Left ventricle myocardium inferior (tissue), 1 donor: ENCODE data around the gene ABLIM2. TPM values are rescaled to one million over a fixed set of nuclear protein-coding genes. Genes with fewer than 3 reads are reported as not detected.

ENCODE experiments used
- DNase-seq: peaks from one replicate; pipeline ENCODE4 v3.0.0-alpha.2; 2020
- H3K27ac ChIP-seq: fragments of 200-600 bp; replicated peaks from 2 replicates; pipeline ENCODE4 v1.8.0; 2021
- H3K27me3 ChIP-seq: fragments of 200-600 bp; 2 replicates; pipeline ENCODE4 v1.8.0; 2021; ENCODE audit warnings: low read depth
- H3K36me3 ChIP-seq: fragments of 200-600 bp; 2 replicates; pipeline ENCODE4 v1.8.0; 2021
- H3K4me1 ChIP-seq: fragments of 200-600 bp; 2 replicates; pipeline ENCODE4 v1.8.0; 2021
- H3K4me3 ChIP-seq: fragments of 200-600 bp; 2 replicates; pipeline ENCODE4 v1.8.0; 2021; ENCODE audit warnings: mild to moderate bottlenecking, moderate library complexity
- H3K9me3 ChIP-seq: fragments of 200-600 bp; replicated peaks from 2 replicates; pipeline ENCODE4 v1.8.0; 2021
- intact Hi-C: fragments of 100-400 bp; cut with micrococcal nuclease; formaldehyde crosslinking; loops from one replicate; pipeline ENCODE4 v1.11.0; 2022
- total RNA-seq: library from RNA; stranded (reverse); fragmentation: NEBNext Ultra II Directional; extraction: Animal tissue kit (Norgen Biotek cat#: 25700); gene quantifications from one replicate; pipeline ENCODE4 v1.2.1, GENCODE V29; 2021
- TF ChIP-seq, protein P1 (sequence below): fragments of 200-600 bp; IDR thresholded peaks from 2 replicates; pipeline ENCODE4 v1.8.0; 2021; ENCODE audit warnings: antibody characterized with exemption, mild to moderate bottlenecking, borderline replicate concordance
- donor health status: DM: no; HTN: yes; CAD: no; lungs with severe emphysema.

ABLIM2 gene
- total RNA-seq, 1 donor from 2014 or later = 43.5 TPM

DNA sequence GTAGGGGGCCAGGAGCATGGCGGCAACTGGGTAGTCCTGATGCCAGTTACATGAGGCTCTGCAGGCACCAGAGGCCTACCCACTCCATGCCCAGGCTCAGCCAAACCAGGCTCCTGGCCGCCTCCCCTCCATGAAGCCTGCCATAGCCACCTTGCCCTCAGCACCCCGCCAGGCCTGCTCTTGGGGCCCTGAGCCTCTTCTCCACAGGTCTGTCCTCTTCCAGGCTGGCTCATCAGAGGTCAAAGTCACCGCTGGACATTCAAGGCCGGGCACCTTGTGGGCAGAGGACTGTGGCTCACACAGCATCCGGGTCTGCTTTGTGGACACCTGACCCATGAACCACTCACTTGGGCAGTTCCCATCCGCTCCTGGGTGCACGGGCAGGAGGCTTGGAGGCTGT lies 158.9 kb downstream of the ABLIM2 start:
- H3K4me3 ChIP-seq = no peak overlapping the region
- H3K36me3 ChIP-seq = peaks cover 6% of the 10 kb centered on the region
- H3K27me3 ChIP-seq = no peaks in the 10 kb centered on the region
- intact Hi-C loops = no loop called here
- TF ChIP-seq, protein P1, sequence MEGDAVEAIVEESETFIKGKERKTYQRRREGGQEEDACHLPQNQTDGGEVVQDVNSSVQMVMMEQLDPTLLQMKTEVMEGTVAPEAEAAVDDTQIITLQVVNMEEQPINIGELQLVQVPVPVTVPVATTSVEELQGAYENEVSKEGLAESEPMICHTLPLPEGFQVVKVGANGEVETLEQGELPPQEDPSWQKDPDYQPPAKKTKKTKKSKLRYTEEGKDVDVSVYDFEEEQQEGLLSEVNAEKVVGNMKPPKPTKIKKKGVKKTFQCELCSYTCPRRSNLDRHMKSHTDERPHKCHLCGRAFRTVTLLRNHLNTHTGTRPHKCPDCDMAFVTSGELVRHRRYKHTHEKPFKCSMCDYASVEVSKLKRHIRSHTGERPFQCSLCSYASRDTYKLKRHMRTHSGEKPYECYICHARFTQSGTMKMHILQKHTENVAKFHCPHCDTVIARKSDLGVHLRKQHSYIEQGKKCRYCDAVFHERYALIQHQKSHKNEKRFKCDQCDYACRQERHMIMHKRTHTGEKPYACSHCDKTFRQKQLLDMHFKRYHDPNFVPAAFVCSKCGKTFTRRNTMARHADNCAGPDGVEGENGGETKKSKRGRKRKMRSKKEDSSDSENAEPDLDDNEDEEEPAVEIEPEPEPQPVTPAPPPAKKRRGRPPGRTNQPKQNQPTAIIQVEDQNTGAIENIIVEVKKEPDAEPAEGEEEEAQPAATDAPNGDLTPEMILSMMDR = no peak
- no peaks in the 10 kb centered on the region for H3K4me1 ChIP-seq
- no peak for DNase-seq
- H3K9me3 ChIP-seq = peaks cover 3% of the 10 kb centered on the region
- no peak overlapping the region for H3K27ac ChIP-seq

DNA sequence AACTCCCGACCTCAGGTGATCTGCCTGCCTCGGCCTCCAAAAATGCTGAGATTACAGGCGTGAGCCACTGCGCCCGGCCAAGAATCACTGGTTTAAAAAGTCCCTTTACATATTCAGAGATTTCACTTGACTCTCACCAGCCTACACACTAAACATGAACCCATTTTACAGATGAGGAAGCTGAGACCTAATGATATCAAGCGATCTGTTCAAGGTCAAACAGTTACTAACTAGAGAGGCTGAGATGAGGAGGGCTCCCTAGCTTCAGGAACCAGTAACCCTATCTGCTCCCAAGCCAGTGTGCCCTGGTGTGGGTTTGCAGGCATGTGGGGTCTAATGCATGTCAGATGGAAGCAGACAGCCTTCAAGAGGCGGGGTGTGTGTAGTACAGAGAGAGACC lies 159.3 kb downstream of the ABLIM2 start:
- H3K36me3 ChIP-seq = peaks cover 6% of the 10 kb centered on the region
- TF ChIP-seq, protein P1 = no peak
- DNase-seq = no peak
- H3K4me1 ChIP-seq = no peaks in the 10 kb centered on the region
- H3K27me3 ChIP-seq = no peaks in the 10 kb centered on the region
- intact Hi-C loops = no loop called here
- peaks cover 3% of the 10 kb centered on the region for H3K9me3 ChIP-seq
- no peak overlapping the region for H3K4me3 ChIP-seq
- no peak overlapping the region for H3K27ac ChIP-seq

DNA sequence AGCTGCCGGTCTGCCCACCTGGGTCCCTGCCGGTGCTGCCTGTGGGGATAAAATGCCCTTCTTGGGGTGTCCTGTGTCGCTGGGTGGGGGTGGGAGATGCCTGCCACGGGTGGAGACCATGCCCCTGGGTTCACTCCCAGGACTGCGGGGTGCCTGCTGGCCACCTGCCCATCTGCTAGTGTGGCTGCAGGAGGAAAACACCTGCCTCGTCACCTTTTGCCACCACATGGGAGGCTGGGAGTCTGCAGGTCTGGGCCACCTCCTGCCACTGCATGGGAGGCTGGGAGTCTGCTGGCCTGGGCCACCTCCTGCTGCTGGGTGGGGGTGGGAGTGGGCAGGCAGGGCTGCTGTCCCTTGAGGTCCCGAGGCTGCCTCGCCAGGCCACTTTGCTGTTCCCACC lies 160.2 kb downstream of the ABLIM2 start:
- intact Hi-C loops = no loop called here
- H3K9me3 ChIP-seq = peaks cover 3% of the 10 kb centered on the region
- H3K36me3 ChIP-seq = peaks cover 6% of the 10 kb centered on the region
- no peaks in the 10 kb centered on the region for H3K4me1 ChIP-seq
- no peak for DNase-seq
- TF ChIP-seq, protein P1 = no peak
- no peak overlapping the region for H3K27ac ChIP-seq
- no peaks in the 10 kb centered on the region for H3K27me3 ChIP-seq
- no peak overlapping the region for H3K4me3 ChIP-seq

DNA sequence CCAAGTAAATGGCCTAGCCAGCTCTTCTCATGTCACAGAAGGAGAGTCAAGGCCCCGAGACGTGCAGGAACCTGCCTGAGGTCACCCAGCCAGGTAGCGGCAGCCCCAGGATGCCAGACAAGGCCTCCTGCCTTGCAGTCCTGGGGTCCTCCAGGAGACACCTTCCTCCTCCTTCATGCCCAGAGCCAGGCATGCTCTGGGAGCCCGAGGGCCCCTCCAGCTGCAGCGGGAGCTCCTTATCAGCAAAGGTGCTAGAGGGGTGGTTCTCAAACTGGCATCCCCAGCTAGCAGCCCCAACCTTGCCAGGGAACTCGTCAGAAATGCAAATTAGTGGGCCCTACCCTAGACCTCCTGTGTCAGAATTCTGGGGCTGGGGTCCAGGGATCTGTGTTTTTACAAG lies 162.7 kb downstream of the ABLIM2 start:
- Histone ChIP-seq H3K27ac (no peak overlapping the region), H3K27me3 (no peaks in the 10 kb centered on the region), H3K4me1 (no peaks in the 10 kb centered on the region), H3K4me3 (no peak overlapping the region), H3K36me3 (peaks cover 6% of the 10 kb centered on the region), H3K9me3 (peaks cover 3% of the 10 kb centered on the region)
- no peak for DNase-seq
- TF ChIP-seq, protein P1 = no peak
- intact Hi-C loops = no loop called here

DNA sequence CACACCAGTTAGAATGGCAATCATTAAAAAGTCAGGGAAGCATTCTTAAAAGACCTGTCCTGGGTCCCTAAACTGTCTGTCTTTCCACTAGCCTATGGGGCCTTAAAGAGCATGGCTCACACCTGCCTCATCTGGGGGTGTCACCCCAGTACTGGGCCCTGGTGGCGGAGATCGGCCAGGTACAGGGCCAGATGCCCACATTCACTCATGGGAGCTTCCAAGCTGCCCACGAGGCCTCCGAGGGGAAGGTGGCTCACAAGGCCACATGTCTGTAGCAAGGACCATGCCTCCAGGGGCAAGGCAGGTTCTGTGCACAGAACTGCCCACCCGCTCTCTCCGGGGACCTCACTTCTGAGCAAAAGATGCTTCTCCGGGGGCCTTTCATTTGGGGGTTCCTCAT lies 163.5 kb downstream of the ABLIM2 start:
- intact Hi-C loops = no loop called here
- DNase-seq = no peak
- Histone ChIP-seq H3K4me3 (no peak overlapping the region), H3K27ac (no peak overlapping the region), H3K4me1 (no peaks in the 10 kb centered on the region), H3K9me3 (peaks cover 3% of the 10 kb centered on the region), H3K36me3 (peaks cover 6% of the 10 kb centered on the region), H3K27me3 (no peaks in the 10 kb centered on the region)
- TF ChIP-seq, protein P1 = no peak

DNA sequence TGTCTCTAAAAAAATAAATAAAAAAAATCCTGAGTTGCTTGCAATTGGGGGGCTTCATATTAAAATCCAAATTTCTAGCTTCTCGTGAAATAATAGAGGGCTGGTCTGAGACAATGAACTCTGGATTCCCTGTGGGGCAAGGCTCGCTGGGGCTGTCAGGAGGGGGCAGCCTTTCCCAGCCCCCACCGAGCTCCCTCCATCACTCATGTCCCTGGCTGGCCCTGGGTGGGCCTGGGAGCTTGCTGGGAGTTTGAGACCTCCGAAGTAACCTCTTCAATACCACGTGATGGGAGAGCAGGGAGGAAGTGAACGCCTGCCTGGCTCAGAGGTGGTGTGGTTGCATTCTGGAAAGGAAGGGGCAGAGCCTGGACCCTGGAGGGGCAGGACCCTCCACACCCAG lies 164.9 kb downstream of the ABLIM2 start:
- Histone ChIP-seq H3K9me3 (peaks cover 17% of the 10 kb centered on the region), H3K4me1 (no peaks in the 10 kb centered on the region), H3K27ac (no peak overlapping the region), H3K27me3 (no peaks in the 10 kb centered on the region), H3K36me3 (peaks cover 11% of the 10 kb centered on the region), H3K4me3 (no peak overlapping the region)
- DNase-seq = no peak
- intact Hi-C loops = no loop called here
- TF ChIP-seq, protein P1 = no peak
